Measurements from ENCODE around the gene CERS1. TPM values are rescaled to one million over a fixed set of nuclear protein-coding genes. Genes with fewer than 3 reads are reported as not detected.

CERS1 gene
- total RNA-seq, 6 experiments from 2014 or later: not detected

DNA sequence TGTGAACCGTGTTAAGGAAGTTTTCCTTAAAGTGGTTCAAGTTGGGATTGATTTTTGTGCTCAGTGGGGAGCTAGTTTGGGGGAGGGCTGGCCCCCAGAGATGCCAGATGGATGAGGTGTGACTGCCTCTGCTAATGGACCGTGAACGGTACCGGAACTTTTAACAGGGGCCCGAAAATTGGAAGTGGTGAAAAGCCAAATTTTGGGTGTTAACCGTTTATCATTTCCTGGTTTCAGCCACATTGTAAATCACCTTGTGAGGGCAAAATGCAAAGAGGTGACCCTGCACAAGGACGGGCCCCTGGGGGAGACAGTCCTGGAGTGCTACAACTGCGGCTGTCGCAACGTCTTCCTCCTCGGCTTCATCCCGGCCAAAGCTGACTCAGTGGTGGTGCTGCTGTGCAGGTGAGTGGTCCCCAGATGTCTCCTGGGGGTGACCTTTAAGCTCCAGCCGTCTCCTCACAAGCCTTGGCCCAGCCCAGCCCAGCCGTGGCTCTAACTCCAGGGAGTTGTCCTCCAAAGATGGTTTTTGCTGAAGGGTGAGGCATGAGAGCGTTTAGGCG, 46.0 kb downstream of the CERS1 start:
- ATAC-seq (no peak), DNase-seq (peak in 1 of 3 donors; percentile 49)
- Histone ChIP-seq H3K9me3 (peaks cover 0 to 2% (median 0%) of the 10 kb centered on the region in 4 donors), H3K4me3 (no peak overlapping the region), H3K27me3 (no peaks in the 10 kb centered on the region), H3K27ac (peak overlapping the region; percentile 17 to 45 (median 36)), H3K36me3 (peaks cover 6 to 68% (median 33%) of the 10 kb centered on the region in 4 donors), H3K4me1 (peaks cover 0 to 17% (median under 1%) of the 10 kb centered on the region in 4 donors)
- TF ChIP-seq, protein P1, sequence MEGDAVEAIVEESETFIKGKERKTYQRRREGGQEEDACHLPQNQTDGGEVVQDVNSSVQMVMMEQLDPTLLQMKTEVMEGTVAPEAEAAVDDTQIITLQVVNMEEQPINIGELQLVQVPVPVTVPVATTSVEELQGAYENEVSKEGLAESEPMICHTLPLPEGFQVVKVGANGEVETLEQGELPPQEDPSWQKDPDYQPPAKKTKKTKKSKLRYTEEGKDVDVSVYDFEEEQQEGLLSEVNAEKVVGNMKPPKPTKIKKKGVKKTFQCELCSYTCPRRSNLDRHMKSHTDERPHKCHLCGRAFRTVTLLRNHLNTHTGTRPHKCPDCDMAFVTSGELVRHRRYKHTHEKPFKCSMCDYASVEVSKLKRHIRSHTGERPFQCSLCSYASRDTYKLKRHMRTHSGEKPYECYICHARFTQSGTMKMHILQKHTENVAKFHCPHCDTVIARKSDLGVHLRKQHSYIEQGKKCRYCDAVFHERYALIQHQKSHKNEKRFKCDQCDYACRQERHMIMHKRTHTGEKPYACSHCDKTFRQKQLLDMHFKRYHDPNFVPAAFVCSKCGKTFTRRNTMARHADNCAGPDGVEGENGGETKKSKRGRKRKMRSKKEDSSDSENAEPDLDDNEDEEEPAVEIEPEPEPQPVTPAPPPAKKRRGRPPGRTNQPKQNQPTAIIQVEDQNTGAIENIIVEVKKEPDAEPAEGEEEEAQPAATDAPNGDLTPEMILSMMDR (IDR thresholded peaks at IDR 0.05): no peak
- no peak for TF ChIP-seq POLR2A (IDR thresholded peaks at IDR 0.05)
- intact Hi-C loops (cut with DNase I): loop anchor here in 1 of 2 donors (5.0 to 10.0 kb wide), 2 partner anchors 258 to 405 kb away; no protein-coding TSS in a partner anchor
- 67% methylated on average over 9 of the region's 16 CpGs for WGBS (ENCODE audit: insufficient coverage, low coverage, low lambda C conversion rate, missing lambda C conversion rate)

DNA sequence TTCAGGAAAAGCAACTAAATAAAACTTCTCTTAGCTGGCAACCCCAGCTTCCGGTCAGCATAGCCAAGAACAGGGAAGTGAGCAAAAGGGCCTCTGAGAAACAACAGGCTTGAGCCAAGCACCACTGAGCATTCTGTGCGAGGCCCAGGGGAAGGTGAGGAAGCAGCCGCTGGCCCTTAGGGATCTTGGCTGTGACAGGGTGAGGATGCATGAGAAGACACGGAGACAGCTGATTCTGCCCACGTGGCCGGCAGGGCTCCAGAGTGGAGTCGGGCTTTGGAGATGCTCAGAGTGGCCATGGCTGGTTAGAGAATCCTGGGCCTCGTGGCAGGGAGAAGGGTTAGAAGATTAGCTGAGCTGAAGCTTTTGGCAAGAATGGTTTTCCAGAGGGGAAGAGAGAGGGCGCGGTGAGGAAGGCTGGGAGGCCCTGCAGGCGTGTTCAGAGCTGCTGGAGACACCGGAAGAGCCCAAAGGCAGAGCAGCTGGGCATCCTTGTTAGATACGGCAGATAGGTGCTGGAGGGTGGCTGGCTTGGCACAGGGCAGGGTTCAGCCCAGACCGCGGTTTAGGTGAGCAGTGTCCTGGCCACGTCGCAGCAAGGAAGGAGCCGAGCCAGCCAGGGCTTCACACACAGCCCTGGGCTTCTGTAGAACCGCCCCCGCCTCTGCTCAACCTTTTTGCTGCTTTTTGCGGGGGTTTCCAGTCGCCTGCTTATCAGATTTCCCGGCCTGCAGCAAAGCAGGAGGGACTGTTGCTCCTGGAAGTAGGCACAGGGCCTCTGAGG, 46.9 kb downstream of the CERS1 start:
- peaks cover 0 to 2% (median 0%) of the 10 kb centered on the region in 4 donors for H3K9me3 ChIP-seq
- no peaks in the 10 kb centered on the region for H3K27me3 ChIP-seq
- H3K4me3 ChIP-seq: no peak overlapping the region
- peaks cover 5 to 60% (median 29%) of the 10 kb centered on the region in 4 donors for H3K36me3 ChIP-seq
- WGBS (ENCODE audit: insufficient coverage, low coverage, low lambda C conversion rate, missing lambda C conversion rate): 44% methylated on average over 12 of the region's 23 CpGs
- peak overlapping the region; percentile 17 to 57 (median 45) for H3K27ac ChIP-seq
- peak; percentile 60 to 77 (median 72) for ATAC-seq
- peaks cover 0 to 17% (median under 1%) of the 10 kb centered on the region in 4 donors for H3K4me1 ChIP-seq
- intact Hi-C loops (cut with DNase I): loop anchor here in 1 of 2 donors (5.0 kb wide), 1 partner anchor 257 kb away; no protein-coding TSS in a partner anchor
- peak; percentile 59 to 76 (median 59) for DNase-seq
- TF ChIP-seq, protein P1 (IDR thresholded peaks at IDR 0.05): no peak
- no peak for TF ChIP-seq POLR2A (IDR thresholded peaks at IDR 0.05)

DNA sequence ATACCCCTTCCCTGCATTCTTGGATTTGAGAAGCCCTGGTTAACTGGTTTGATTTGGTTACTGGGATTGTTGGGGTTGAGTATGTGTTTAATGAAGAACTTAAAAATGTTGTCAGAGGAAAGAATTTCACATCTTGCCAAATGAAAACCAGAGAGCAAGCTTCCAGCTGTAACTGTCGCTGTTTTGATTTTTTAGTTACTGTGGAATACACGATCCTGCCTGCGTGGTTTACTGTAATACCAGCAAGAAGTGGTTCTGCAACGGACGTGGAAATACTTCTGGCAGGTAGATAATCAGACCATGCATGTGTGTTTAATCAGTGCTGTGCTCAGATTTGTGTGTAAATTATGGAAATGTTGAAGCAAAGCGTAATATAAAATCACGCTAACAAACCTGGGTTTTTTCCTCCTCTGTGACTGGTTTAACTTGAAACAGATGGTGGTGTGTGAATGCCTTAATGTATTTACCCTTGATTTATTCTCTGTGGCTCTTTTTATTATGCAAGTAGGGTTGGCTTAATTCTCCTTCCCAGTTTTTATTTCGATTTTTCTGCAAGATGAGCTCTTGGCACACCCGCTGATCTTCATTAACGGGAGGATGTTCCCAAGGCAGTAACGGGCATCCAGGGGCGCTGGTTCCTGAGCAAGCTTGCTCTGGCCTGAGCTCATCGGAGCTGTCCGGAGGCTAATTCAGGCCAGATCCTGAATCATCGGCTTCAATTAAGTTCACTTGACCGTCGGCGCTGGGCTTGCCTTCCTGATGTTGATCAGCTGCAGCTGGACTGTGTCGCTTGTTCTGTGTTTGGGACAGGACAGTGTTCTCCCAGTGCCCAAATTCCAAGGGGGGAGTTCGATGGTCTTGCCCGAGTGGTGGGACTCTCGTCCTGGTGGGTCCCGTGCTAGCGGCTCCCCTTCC, 48.2 kb downstream of the CERS1 start:
- Histone ChIP-seq H3K27ac (peak overlapping the region; percentile 15 to 57 (median 29)), H3K4me1 (peaks cover 0 to 17% (median 2%) of the 10 kb centered on the region in 4 donors), H3K4me3 (no peak overlapping the region), H3K27me3 (no peaks in the 10 kb centered on the region), H3K9me3 (peaks cover 0 to 2% (median 0%) of the 10 kb centered on the region in 4 donors), H3K36me3 (peaks cover 5 to 47% (median 22%) of the 10 kb centered on the region in 4 donors)
- 73% methylated on average over 17 of the region's 24 CpGs for WGBS (ENCODE audit: insufficient coverage, low coverage, low lambda C conversion rate, missing lambda C conversion rate)
- TF ChIP-seq, protein P1 (IDR thresholded peaks at IDR 0.05): no peak
- TF ChIP-seq POLR2A (IDR thresholded peaks at IDR 0.05): no peak
- ATAC-seq (no peak), DNase-seq (peak in 1 of 3 donors; percentile 46)
- intact Hi-C loops (cut with DNase I): loop anchor here in 1 of 2 donors (5.0 kb wide), 1 partner anchor 256 kb away; no protein-coding TSS in a partner anchor

Measured in right lobe of liver (tissue), 6 donors.